ENCODE results near the gene RIN3.

The RIN3 gene

DNA sequence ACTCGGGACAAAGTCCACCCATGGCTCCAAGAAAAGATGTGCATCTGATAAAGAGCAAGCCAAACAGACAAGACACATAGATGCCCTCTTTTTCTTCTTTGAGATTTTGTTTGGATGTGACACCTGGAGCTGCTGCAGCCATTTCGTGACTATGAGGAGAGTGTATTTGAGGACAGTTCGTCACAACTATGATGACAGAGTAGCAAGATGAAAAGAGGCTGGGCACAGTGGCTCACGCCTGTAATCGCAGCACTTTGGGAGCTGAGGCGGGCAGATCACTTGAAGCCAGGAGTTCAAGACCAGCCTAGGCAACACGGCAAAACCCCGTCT is 213.3 kb downstream of the RIN3 start:
- DNase-seq = no peak

DNA sequence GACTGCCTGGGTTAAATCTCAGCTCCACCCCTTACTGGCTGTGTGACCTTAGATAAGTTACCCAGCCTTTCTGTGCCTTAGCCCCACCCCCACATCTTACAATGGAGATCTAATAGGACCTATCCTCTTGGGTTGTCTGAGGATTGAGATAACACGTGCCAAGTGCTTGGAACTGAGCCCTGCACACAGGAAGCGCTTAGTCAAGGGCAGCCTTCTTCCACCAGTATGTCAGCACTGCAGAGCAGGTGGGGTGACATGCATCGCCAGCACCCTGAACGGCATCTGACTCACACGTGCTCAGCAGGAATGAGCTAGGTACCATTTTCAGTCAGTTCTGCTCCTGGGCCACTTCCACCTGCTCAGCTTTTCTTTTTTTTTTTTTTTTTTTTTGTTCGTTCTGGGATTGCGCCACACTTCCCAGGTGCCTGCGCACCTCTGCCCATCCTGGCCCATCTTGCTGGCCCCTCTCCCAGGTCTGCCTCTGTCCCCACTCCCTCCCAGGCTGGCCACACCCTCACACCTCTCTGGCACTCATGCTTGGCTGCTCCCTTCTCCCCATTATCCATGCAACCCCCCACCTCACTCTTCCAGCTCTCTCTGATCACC is 215.3 kb downstream of the RIN3 start:
- no peak for DNase-seq

DNA sequence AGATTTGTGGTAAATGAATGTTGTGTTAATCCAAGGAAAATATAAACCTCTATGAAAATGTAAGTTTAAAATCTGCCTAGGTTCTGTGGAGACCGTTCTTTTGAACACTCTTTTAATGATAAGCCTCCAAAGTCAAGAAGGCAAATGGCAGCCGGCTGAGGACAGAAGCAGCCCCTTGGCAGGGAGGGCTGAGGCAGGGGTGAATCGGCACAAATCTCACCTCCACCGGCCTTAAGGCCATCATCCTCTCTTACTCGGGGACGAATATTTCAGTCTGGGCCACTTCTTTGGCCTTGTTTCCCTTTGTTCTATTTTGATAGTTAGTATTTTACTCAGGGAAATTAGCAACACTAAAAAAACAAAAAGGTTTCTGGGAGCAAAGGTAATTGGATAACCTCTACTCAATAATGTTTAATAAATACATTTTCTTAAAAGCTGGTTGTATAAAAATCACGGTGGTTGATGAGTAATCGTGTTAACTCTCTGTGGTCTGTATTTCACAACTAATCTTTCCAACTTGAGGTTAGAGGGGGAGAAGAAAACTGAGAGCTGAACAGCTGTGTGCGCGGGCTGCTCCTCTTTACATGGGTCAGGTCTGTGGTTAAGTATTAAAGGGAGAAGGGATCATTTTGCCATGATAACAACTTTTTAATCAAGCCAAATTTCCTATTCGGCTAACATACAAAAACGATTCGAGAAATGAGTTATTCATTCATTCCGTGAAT is 216.2 kb downstream of the RIN3 start:
- no peak for DNase-seq

DNA sequence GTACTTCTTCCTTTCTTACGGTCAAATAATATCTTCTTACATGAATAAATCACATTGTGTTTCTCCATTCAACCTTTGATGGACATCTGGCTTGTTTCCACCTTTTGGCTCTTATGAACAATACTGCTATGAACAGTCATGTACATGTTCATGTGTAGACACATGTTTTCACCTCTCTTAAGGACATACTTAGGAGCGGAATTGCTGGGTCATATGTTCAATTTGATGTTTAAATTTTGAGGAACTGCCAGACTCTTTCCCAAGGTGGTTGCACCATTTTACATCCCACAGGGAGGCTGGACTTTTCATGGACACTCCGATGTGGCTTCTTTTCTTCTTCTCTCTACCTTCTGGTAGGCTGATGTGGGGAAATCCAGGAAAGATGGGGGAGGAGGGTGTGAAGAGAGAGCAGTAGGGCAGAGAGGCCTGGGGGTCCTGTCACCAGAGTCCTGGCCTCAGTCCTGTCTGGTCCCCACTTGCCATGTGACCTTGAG is 218.1 kb downstream of the RIN3 start:
- DNase-seq = no peak

DNA sequence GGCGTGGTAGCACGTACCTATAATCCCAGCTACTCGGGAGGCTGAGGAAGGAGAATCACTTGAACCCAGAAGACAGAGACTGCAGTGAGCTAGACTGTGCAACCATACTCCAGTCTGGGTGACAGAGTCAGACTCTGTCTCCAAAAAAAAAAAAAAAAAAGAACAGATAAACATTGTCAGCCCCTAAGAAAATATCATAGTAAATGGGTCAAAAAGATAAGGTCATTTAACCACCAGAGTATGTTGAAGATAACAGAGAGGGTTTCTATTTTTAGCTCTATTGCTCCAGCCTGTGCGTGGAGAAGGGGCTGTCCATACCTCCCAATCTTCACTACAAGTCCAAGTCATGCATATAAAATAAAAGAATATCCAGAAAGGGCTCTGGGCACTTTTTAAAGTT is 219.4 kb downstream of the RIN3 start:
- no peak for DNase-seq

DNA sequence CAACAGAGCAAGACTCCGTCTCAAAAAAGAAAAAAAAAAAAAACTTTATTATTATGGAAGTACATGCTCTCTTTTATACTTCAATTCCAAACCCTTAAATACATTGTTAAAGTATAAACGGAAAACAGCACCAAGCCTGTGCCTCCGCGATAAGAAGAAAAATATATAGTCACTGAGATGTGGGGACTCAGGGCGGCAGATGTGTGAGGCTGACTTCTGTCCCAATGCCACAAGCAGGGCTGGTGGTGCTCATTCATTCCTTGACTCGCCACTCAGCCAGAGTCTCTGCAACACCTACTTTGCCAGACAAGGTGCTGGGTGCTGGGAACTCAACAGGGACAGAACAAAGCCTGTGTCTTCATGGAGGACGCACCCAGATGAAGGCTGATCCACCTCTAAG is 221.0 kb downstream of the RIN3 start:
- DNase-seq = no peak

DNA sequence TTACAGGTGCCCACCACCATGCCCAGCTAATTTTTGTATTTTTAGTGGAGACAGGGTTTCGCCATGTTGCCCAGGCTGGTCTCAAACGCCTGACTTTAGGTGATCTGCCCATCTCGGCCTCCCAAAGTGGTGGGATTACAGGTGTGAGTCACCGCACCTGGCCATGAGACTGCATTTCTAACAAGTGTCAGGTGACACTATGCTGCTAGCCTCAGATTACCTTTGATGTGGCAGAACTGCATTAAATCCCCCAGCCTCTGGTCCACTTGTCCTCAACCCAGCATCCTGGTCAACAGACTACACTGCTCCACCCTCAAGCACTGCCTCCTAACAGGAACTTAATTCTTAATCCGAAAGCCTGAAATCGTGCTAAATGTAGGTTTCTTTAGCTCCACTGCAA is 221.8 kb downstream of the RIN3 start:
- DNase-seq = no peak

DNA sequence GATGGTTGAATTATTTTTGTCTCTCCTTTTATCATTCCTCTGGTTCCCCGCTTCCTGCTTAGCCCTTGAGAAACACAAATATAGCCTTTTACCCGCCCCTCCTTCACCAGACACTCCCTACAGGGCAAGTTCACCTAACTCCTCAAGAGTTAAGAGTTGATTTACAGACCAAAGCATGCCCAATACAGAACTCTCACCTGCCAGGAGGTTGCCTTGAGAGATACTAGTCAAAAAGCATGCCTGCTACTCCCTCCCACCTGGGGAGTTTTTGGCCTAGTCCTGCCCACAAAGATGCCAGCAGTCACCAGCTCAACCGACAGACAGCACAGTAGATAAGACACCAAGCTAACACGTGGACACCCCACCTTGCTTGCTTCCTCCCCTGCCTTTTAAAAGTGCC is 223.6 kb downstream of the RIN3 start:
- peak in 2 of 6 experiments; percentile 8 to 23 for DNase-seq

DNA sequence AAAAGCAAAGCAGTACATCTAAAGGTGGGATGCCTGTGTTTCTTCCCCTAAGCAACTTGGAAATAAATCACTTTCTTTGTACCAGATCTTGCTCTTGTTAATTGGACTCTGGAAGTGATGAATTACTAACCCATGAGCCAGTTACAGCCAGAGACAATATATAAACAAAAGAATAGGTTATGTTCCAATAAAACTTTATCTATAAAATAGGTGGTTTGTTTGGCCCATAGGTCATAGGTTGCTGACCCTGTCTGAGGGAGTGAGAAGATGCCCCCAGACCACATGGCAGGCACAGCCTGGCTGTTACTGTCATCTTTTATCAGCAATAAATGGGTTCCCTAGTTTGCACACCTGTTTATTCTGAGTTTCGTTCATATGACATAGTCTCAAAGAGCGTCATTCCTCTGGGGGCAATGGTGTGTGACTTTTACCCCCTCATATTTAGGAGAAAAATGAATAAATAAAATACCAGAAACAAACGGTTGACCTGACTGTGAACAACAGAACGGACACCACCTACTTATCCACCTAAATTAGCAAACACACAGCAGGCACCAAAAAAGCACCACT is 224.1 kb downstream of the RIN3 start:
- DNase-seq = no peak

Data from stimulated activated naive CD4-positive, alpha-beta T cell (primary cell).